Stimulated activated CD8-positive, alpha-beta memory T cell treated with anti-CD3 and anti-CD28 coated beads, Interleukin-15, amount 100 ng/mL, for 1 hour (primary cell): ENCODE measurements around the gene XXYLT1.

ENCODE experiments used
- DNase-seq: peaks from one replicate; pipeline ENCODE4 v3.0.0-alpha.2; 2020; ENCODE audit warnings: low read depth

XXYLT1 gene

DNA sequence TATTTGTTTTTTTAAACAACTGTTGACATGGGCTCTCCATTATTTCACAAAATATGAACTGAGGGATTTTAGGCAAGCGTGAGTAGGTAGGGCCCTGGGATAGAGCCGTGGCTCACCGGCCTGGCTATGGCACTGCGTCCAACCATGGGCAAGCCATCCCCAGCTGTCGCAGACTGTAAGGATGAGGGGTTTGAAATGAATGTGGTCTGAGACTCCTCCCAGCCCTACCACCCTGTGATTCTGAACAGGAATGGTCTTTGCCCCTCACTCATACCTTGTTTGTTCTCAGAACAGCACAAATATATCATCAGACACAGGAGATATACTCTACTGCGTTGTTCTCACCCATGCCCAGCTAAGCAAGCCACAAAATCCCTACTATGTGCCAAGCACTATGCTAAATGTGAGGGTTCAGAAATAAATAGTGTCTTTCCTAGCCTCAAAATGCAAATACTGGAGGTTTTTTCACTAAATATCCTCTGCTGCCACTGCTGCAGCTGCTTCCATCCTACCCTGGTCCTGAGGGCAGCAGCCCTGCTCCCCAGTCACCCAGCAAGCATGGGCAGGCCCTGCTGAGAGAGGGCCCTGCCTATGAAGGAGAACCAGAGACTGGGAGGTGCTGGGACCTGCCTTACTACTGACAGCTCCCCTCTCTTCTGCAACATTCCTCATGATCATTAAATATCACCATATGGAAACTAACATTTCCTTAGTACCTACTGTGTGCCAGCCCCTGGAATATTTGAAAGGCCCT lies 102.8 kb downstream of the XXYLT1 start:
- DNase-seq: no peak

DNA sequence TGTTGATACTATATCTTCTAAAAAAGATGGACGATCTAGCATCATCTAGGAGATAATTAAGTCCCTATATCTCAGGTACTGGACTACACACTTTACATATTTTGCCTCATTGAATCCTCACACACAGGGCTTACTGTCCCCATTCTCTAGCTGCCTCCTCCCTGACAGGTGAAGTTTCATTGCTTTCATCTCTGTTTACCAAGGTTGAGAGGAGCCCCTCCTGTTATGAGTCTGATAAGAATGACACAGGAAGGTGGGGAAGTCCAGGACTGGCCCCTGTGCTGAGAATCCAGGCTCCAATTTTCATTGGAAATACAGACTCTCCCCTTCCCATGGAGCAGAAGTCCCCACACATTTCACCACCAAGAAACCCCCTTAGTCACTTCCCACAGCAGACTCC lies 105.2 kb downstream of the XXYLT1 start:
- no peak for DNase-seq

- DNase-seq: no peak
Observed at GRCh38 chr3:195165265-195165609, 105.7 kb downstream of the XXYLT1 start.

DNA sequence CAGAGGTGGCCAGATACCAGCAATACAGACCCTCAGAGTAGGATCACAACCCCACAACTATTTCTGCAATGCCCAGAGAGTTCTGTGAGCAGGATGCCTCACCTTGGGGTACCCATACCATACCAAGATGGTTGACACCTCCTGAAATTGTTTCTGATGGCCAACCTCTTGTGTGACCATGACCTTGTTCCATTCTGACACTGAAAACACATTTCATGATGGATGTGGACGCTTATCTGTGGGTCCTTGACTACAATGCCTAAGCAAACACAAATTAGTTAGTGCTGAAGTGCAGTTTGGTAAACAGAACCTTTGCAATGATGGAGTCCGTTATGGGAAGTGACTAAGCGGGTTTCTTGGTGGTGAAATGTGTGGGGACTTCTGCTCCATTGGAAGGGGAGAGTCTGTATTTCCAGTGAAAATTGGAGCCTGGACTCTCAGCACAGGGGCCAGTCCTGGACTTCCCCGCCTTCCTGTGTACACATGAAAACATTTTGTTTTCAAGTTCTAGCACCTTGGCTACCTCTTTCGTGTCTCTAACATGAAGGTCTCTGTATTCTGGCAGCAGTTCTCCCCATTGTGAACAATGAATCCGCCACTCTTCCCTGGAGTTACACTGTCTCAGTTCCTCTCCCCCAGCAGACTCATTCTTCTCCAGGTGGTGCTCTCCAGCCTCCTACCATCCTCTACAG lies 106.2 kb downstream of the XXYLT1 start:
- no peak for DNase-seq

DNA sequence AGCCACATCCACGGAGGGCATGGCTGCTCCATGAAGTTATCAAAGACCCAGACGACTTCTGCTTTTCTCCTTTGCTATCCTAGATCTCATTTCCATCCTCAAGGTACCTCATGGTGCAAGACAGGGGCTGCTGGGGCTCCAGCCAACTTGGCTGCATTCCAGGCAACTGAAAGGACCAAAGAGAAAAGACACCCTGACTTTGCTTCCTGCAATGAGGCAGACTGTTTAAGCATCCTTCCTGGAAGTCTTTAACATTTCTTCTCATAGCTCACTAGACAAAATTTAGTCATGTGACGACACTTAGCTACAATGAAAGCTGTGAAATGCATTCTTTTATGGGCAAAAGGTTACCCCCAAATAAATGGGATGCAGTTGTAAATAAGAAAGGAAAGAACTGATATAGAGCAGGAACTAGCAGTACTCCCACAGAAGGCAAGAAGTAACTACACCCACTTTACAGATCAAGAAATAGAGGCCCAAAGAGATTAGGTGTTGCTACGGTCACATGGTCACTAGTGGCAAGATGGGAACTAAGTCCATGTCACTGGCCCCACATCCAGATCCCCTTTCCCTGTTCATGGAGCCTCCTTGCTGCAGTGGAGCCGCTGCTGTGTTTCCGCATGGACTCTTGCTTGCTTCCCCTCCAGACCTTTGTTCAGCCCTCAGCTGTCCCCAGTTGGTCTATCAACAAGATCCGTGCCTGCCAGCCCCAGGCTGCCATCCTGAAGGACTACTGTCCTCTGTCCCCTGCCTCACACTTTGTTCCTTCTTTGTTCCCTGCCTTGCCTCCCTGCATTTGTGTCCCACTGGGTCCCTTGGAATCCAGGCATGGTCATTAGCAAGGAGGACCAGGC lies 107.0 kb downstream of the XXYLT1 start:
- DNase-seq: no peak

GRCh38 chr3:195162816-195163215 lies 108.1 kb downstream of the XXYLT1 start:
- no peak for DNase-seq

DNA sequence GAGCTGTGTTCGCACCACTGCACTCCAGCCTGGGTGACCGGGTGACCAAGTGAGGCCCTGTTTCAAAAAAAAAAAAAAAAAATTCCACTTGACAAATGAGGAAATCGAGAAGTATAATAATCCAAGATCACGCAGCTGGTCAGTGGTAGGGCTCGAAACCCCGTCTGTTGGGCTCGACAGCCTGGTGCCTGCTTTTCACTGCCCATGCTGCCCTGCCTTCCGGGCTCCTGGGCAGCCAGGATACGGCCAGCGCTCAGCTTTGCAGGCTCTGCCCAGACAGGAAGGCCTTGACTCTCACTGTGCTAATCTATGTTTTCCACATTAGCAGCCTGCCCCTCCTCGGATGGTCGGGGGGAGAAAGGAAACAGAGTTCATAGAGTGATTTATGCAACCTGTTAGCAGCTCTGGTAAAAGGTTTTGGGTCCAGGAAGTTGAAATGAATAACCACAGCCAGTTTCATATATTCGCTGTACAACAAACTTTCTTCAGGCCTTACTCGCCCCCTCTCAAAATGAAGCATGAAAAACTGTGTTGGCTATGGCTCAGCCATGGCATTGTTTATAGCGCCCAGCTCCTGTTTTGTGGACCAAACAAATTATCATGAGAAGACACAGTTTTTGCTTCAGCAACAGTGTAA lies 108.8 kb downstream of the XXYLT1 start:
- DNase-seq: no peak

GRCh38 chr3:195160908-195161434 lies 110.0 kb downstream of the XXYLT1 start:
- DNase-seq: no peak

DNA sequence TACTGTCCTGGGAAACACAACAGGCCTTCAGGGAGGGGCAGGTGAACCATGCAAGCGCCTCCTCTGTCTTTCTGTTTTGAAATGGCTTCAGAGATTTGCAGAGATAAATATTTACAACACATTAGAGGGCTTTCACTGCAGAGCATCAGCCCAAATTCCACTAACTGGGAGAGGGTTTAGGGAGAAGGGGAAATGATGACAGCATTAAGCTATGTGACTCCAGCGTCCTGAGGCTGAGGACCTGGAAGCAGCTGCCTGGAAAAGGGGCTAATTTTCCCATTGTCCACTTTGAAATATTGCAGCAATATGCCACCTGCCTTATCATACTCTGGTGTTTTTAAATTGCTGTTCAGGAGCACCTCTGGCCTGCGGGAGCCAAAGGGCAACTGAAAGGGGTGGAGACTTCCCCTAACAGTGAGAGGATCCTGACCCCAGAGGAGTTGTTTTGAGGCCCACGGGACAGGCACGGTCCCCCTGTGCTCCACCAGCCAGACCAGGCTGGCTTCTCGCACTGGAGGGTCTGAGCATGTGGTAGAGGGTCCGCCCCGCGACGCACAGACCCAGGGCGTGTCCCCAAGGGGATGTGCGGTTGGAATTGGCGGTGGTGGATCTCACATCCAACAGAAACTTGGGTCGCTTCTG lies 110.6 kb downstream of the XXYLT1 start:
- no peak for DNase-seq

GRCh38 chr3:195159814-195160165 lies 111.2 kb downstream of the XXYLT1 start:
- DNase-seq: no peak

DNA sequence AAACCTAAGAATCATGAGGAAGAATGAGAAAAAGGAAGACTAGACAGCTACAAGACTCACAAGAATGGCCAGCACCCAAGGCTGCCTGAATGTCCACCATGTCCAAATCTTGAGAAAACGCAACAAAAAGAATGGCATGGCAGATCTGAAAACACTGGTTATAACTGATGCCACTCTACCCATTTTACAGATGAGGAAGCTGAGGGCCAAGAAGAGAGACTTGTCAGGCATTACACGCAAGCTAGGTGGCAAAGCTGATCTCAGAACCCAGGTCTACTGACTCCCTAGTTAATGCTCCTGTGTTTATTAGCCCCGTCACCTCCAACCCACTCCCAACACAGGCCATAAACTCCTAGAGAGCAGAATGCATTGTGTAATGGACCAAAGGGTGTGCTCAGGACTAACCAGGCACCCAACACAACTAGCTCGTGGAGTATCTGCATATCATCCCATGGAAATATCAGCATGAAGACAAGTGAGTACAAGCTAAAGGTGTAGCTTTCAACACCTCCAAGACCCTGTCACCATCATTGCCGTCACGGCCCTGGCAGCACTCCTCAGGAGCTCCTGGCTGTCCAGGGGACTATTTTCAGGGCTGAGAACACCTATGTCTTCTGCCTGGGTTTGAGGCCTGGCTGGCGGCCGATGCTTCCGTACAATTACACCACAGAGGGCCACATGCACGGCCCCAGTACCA lies 111.7 kb downstream of the XXYLT1 start:
- no peak for DNase-seq

DNA sequence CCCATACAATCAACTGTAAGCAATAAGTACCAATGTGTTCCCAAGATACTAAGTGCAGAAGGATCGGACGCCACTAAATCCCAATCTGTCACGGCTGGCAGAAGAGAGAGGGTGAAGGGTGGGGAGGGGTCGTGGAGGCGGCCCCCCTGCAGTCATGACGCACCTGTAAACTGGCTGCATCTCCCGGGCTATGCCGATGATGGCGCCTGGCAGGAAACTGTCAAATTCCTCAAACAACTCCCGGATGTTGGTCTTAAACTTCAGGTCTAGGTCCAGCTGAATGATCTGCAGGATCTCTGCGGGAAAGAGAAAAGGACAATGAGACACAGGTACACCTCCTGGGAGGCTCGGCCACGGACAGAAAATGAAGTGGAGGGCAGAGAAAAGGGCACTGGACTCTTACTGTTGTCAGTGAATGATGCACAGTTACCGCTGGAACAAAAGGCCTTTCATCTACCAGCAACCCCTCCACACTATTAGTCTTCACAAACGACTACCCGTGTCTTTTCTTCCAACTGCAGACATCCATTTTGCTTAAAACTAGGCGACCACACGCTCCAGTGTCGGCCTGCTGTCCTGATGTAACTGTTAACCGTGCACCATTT lies 114.6 kb downstream of the XXYLT1 start:
- DNase-seq: no peak

DNA sequence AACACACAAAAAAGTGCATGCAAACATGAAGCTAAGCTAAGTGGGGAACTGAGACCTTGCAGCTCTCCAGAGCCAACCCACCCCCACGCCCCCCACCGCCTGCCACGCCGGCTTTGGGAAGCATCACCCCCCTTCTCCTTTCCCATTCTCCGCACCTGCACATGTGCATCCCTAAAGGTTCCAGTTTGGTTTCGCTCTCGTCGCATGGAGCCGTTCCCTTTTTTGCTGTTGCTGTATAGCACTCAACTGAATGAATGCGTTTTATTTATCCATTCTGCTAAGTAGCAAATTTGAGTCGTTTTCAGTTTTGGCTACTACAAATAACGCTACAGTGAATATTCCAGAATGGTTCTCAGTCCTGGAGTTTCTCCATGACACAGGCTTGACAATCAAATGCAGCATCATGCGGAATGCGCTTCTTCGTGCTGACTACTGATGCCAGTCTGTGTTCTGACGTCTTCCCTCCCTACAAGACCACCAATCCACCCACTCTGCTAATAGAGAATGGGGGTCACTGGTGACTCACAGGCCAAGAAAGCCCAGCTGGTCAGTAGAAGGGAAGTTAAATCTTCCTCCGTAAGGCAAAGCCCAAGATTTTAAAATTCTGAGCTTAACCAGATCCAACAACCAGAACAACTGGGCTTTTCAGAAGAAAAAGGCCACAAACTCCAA lies 115.3 kb downstream of the XXYLT1 start:
- DNase-seq: no peak

- DNase-seq: no peak
Observed at GRCh38 chr3:195154793-195155535, 116.0 kb downstream of the XXYLT1 start.

DNA sequence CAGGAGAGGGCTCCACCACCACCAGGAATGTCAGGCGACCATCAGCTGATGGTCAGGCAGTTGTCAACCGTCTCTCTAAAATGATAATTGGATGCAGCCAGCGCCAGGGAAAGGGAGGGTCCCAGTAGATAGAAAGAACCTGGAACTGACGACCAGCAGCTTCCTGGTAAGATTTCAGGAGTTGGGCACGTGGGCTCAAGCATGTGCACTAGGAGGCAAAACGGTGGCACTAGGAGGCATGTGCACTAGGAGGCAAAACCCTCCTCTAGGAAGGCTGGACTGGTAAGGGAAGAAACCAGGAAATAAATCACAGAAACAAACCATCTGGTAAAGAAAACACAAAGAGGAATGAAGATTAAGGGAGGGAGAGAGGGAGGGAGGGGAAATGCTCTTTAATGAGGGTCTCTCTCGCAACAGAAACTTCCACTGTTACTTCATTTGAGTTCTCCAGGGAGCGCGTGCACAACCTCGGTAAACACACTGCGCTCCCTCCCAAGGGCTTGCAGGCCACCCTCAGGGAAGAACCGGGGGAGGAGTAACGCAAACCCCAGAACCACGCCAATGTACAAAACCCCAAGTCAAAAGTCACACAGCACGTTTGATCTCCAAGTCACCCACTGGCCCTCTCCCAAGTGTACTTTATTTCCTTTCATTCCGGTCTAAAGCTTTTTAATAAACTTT lies 116.7 kb downstream of the XXYLT1 start:
- no peak for DNase-seq

GRCh38 chr3:195153653-195154052 lies 117.3 kb downstream of the XXYLT1 start:
- DNase-seq: no peak

- DNase-seq: no peak
Observed at GRCh38 chr3:195153130-195153529, 117.8 kb downstream of the XXYLT1 start.

- no peak for DNase-seq
Observed at GRCh38 chr3:195151866-195152541, 119.0 kb downstream of the XXYLT1 start.
